SK-N-SH treated with all-trans-retinoic acid at 6 μM for 48 hours (cell line): ENCODE results near the gene PRRG4.

Experiments used
- ATAC-seq: fragments of 200-7000 bp; cut with Tn5 transposase; 3 replicates; pipeline ENCODE4 v1.9.1; 2020; ENCODE audit warnings: mild to moderate bottlenecking, moderate library complexity
- ARNTL ChIP-seq: fragments of 450-650 bp; formaldehyde crosslinking; IDR thresholded peaks from 2 replicates; pipeline ENCODE4 v1.5.0; 2020; ENCODE audit warnings: low read depth, mild to moderate bottlenecking, moderate library complexity, borderline replicate concordance
- BACH2 ChIP-seq: fragments of 250-450 bp; sonication (Bioruptor Pico); IDR thresholded peaks from 2 replicates; pipeline ENCODE4 v1.9.0; 2021; ENCODE audit warnings: mild to moderate bottlenecking, borderline replicate concordance
- ESRRG ChIP-seq: fragments of 250-450 bp; sonication (Bioruptor Pico); IDR thresholded peaks from 2 replicates; pipeline ENCODE4 v1.6.1; 2021; ENCODE audit warnings: mild to moderate bottlenecking
- GLIS3 ChIP-seq: fragments of 250-450 bp; sonication (Bioruptor Pico); IDR thresholded peaks from 2 replicates; pipeline ENCODE4 v1.5.0; 2020; ENCODE audit warnings: mild to moderate bottlenecking, moderate library complexity
- ISL1 ChIP-seq: fragments of 250-450 bp; sonication (Bioruptor Pico); IDR thresholded peaks from 2 replicates; pipeline ENCODE4 v2.1.2; 2022; ENCODE audit warnings: mild to moderate bottlenecking, moderate library complexity
- OSR1 ChIP-seq: fragments of 250-450 bp; sonication (Bioruptor Pico); IDR thresholded peaks from 2 replicates; pipeline ENCODE4 v1.8.0; 2022; ENCODE audit warnings: moderate library complexity, mild to moderate bottlenecking, inconsistent platforms
- PPARA ChIP-seq: fragments of 250-450 bp; sonication (Bioruptor Pico); IDR thresholded peaks from 2 replicates; pipeline ENCODE4 v1.5.0; 2020; ENCODE audit warnings: mild to moderate bottlenecking, borderline replicate concordance
- RARB ChIP-seq: fragments of 250-450 bp; sonication (Bioruptor Pico); IDR thresholded peaks from 2 replicates; pipeline ENCODE4 v1.8.0; 2021; ENCODE audit warnings: mild to moderate bottlenecking, moderate library complexity
- SNAI2 ChIP-seq: fragments of 250-450 bp; sonication (Bioruptor Pico); IDR thresholded peaks from 2 replicates; pipeline ENCODE4 v1.5.0; 2020; ENCODE audit warnings: mild to moderate bottlenecking, moderate library complexity
- TCF4 ChIP-seq: fragments of 250-450 bp; sonication (Bioruptor Pico); IDR thresholded peaks from 2 replicates; pipeline ENCODE4 v1.8.0; 2021; ENCODE audit warnings: mild to moderate bottlenecking, moderate library complexity, borderline replicate concordance
- TOX ChIP-seq: fragments of 250-450 bp; sonication (Bioruptor Pico); IDR thresholded peaks from 2 replicates; pipeline ENCODE4 v1.8.0; 2021; ENCODE audit warnings: mild to moderate bottlenecking, moderate library complexity, borderline replicate concordance
- ZC3H10 ChIP-seq: fragments of 250-450 bp; sonication (Bioruptor Pico); IDR thresholded peaks from 2 replicates; pipeline ENCODE4 v1.5.1; 2021; ENCODE audit warnings: mild to moderate bottlenecking, moderate library complexity
- ZFP3 ChIP-seq: fragments of 250-450 bp; sonication (Bioruptor Pico); IDR thresholded peaks from 2 replicates; pipeline ENCODE4 v1.5.0; 2020; ENCODE audit warnings: mild to moderate bottlenecking, moderate library complexity
- ZFP30 ChIP-seq: fragments of 450-650 bp; formaldehyde crosslinking; IDR thresholded peaks from 2 replicates; pipeline ENCODE4 v1.5.0; 2022; ENCODE audit warnings: mild to moderate bottlenecking, moderate library complexity
- ZNF565 ChIP-seq: fragments of 450-650 bp; formaldehyde crosslinking; conservative IDR thresholded peaks from 2 replicates; pipeline ENCODE4 v1.5.0; 2020; ENCODE audit warnings: low read depth, mild to moderate bottlenecking, moderate library complexity
- ZNF70 ChIP-seq: fragments of 450-650 bp; formaldehyde crosslinking; IDR thresholded peaks from 2 replicates; pipeline ENCODE4 v1.5.0; 2020; ENCODE audit warnings: mild to moderate bottlenecking, moderate library complexity
- ZNF8 ChIP-seq: fragments of 450-650 bp; formaldehyde crosslinking; IDR thresholded peaks from 2 replicates; pipeline ENCODE4 v1.5.0; 2020; ENCODE audit warnings: mild to moderate bottlenecking, moderate library complexity
- TF ChIP-seq, protein P1 (sequence below): fragments of 250-450 bp; sonication (Bioruptor Pico); IDR thresholded peaks from 2 replicates; pipeline ENCODE4 v1.5.1; 2021; ENCODE audit warnings: mild to moderate bottlenecking, moderate library complexity
- TF ChIP-seq, protein P2 (sequence below): fragments of 250-450 bp; sonication (Bioruptor Pico); IDR thresholded peaks from 2 replicates; pipeline ENCODE4 v1.5.1; 2020; ENCODE audit warnings: low read depth, mild to moderate bottlenecking, moderate library complexity
- TF ChIP-seq, protein P3 (sequence below): fragments of 250-450 bp; sonication (Bioruptor Pico); IDR thresholded peaks from 2 replicates; pipeline ENCODE4 v1.5.0; 2020; ENCODE audit warnings: mild to moderate bottlenecking, moderate library complexity
- TF ChIP-seq, protein P4 (sequence below): fragments of 250-450 bp; sonication (Bioruptor Pico); IDR thresholded peaks from 2 replicates; pipeline ENCODE4 v1.8.0; 2020; ENCODE audit warnings: mild to moderate bottlenecking, moderate library complexity, borderline replicate concordance

The PRRG4 gene

DNA sequence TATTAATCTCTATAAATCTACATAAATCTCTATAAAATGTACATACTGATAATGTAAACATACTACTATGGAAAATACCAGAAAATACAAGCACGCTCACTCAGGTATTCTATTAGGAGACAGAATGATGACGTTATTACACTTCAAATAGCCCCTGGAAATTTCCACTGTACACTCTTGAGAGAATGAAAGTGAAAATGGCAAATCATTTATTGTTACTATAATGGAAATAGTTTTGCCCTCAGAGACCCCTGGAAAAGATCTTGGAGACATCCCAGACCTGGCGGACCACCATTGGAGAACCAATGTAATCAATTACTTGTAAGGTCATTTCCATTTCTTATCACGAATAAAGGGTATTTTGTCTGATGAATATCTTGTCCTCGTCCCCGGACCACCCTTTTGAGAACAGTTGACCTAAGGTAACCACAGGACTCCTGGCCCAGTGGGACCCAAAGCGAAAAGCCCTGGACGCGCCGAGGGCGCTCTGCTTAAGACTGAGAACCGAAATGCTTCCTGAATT is 509 bp upstream of the PRRG4 start (continued):
- no peak for TF ChIP-seq ZFP3 (CRISPR knock-in tag)
- no peak for TF ChIP-seq ESRRG (CRISPR knock-in tag)
- no peak for TF ChIP-seq RARB (CRISPR knock-in tag)
- TF ChIP-seq ZNF70 (CRISPR knock-in tag): no peak
- TF ChIP-seq ZC3H10: no peak
- no peak for TF ChIP-seq TCF4 (CRISPR knock-in tag)
- no peak for TF ChIP-seq SNAI2
- TF ChIP-seq ZNF565 (CRISPR knock-in tag): no peak
- TF ChIP-seq ARNTL (CRISPR knock-in tag): no peak
- TF ChIP-seq, all 23 proteins: peak for 0

DNA sequence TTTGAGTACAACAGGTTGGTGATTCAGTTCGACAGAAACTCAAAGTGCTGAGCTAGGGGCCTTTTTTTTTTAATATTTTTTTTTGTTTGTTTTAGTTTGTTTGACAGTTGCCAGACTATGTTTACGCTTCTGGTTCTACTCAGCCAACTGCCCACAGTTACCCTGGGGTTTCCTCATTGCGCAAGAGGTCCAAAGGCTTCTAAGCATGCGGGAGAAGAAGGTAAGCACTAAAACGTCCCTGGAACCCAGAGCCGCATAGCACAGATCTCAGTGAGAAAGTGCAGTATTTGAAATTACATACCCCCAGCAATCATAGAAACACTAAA is 649 bp downstream of the PRRG4 start:
- ATAC-seq: peak; percentile 33
- no peak for TF ChIP-seq TCF4 (CRISPR knock-in tag)
- no peak for TF ChIP-seq BACH2
- TF ChIP-seq ARNTL (CRISPR knock-in tag): no peak
- no peak for TF ChIP-seq SNAI2
- no peak for TF ChIP-seq ZFP30
- TF ChIP-seq ZNF8 (CRISPR knock-in tag): no peak
- TF ChIP-seq, protein P1, sequence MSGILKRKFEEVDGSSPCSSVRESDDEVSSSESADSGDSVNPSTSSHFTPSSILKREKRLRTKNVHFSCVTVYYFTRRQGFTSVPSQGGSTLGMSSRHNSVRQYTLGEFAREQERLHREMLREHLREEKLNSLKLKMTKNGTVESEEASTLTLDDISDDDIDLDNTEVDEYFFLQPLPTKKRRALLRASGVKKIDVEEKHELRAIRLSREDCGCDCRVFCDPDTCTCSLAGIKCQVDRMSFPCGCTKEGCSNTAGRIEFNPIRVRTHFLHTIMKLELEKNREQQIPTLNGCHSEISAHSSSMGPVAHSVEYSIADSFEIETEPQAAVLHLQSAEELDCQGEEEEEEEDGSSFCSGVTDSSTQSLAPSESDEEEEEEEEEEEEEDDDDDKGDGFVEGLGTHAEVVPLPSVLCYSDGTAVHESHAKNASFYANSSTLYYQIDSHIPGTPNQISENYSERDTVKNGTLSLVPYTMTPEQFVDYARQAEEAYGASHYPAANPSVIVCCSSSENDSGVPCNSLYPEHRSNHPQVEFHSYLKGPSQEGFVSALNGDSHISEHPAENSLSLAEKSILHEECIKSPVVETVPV (CRISPR knock-in tag): no peak
- TF ChIP-seq OSR1 (CRISPR knock-in tag): no peak
- TF ChIP-seq, protein P2, sequence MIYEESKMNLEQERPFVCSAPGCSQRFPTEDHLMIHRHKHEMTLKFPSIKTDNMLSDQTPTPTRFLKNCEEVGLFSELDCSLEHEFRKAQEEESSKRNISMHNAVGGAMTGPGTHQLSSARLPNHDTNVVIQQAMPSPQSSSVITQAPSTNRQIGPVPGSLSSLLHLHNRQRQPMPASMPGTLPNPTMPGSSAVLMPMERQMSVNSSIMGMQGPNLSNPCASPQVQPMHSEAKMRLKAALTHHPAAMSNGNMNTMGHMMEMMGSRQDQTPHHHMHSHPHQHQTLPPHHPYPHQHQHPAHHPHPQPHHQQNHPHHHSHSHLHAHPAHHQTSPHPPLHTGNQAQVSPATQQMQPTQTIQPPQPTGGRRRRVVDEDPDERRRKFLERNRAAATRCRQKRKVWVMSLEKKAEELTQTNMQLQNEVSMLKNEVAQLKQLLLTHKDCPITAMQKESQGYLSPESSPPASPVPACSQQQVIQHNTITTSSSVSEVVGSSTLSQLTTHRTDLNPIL (CRISPR knock-in tag): no peak
- TF ChIP-seq TOX: no peak
- TF ChIP-seq ZNF565 (CRISPR knock-in tag): no peak
- no peak for TF ChIP-seq ESRRG (CRISPR knock-in tag)
- TF ChIP-seq ZFP3 (CRISPR knock-in tag): no peak
- TF ChIP-seq ZC3H10: no peak
- no peak for TF ChIP-seq PPARA (CRISPR knock-in tag)

DNA sequence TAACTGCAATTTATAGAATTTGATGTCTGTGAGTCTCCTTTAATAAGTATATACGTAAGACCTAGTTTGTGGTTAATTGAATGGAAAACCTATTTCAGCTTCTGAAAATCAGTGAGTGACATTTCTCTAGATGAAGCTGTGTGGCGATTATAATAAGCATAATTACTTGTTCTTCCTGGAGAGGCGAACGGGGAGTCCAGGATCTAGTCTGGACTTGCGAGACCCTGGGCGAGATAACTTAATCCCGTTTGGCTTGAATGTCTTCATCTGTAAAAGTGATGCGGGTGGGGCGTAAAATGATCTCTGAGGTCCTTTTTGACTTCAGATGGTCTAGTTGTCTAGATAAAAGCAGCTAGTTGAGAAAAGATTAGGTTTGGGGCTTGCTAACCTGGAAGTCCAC is 1.1 kb downstream of the PRRG4 start:
- TF ChIP-seq ZFP3 (CRISPR knock-in tag): no peak
- TF ChIP-seq, protein P3, sequence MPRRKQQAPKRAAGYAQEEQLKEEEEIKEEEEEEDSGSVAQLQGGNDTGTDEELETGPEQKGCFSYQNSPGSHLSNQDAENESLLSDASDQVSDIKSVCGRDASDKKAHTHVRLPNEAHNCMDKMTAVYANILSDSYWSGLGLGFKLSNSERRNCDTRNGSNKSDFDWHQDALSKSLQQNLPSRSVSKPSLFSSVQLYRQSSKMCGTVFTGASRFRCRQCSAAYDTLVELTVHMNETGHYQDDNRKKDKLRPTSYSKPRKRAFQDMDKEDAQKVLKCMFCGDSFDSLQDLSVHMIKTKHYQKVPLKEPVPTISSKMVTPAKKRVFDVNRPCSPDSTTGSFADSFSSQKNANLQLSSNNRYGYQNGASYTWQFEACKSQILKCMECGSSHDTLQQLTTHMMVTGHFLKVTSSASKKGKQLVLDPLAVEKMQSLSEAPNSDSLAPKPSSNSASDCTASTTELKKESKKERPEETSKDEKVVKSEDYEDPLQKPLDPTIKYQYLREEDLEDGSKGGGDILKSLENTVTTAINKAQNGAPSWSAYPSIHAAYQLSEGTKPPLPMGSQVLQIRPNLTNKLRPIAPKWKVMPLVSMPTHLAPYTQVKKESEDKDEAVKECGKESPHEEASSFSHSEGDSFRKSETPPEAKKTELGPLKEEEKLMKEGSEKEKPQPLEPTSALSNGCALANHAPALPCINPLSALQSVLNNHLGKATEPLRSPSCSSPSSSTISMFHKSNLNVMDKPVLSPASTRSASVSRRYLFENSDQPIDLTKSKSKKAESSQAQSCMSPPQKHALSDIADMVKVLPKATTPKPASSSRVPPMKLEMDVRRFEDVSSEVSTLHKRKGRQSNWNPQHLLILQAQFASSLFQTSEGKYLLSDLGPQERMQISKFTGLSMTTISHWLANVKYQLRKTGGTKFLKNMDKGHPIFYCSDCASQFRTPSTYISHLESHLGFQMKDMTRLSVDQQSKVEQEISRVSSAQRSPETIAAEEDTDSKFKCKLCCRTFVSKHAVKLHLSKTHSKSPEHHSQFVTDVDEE (CRISPR knock-in tag): no peak
- TF ChIP-seq ISL1 (CRISPR knock-in tag): no peak
- TF ChIP-seq, protein P1 (CRISPR knock-in tag): no peak
- no peak for TF ChIP-seq ZNF70 (CRISPR knock-in tag)
- TF ChIP-seq RARB (CRISPR knock-in tag): no peak
- TF ChIP-seq ZC3H10: no peak
- TF ChIP-seq GLIS3 (CRISPR knock-in tag): no peak
- TF ChIP-seq OSR1 (CRISPR knock-in tag): no peak
- TF ChIP-seq, protein P4, sequence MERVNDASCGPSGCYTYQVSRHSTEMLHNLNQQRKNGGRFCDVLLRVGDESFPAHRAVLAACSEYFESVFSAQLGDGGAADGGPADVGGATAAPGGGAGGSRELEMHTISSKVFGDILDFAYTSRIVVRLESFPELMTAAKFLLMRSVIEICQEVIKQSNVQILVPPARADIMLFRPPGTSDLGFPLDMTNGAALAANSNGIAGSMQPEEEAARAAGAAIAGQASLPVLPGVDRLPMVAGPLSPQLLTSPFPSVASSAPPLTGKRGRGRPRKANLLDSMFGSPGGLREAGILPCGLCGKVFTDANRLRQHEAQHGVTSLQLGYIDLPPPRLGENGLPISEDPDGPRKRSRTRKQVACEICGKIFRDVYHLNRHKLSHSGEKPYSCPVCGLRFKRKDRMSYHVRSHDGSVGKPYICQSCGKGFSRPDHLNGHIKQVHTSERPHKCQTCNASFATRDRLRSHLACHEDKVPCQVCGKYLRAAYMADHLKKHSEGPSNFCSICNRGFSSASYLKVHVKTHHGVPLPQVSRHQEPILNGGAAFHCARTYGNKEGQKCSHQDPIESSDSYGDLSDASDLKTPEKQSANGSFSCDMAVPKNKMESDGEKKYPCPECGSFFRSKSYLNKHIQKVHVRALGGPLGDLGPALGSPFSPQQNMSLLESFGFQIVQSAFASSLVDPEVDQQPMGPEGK (CRISPR knock-in tag): no peak
- TF ChIP-seq ZNF8 (CRISPR knock-in tag): no peak
- TF ChIP-seq BACH2: no peak
- TF ChIP-seq TOX: no peak
- TF ChIP-seq ARNTL (CRISPR knock-in tag): no peak
- TF ChIP-seq TCF4 (CRISPR knock-in tag): no peak
- ATAC-seq: no peak
